Fibroblast of lung (primary cell): ENCODE measurements around the gene EIF1AD. TPM values are rescaled to one million over a fixed set of nuclear protein-coding genes. Genes with fewer than 3 reads are reported as not detected.

Source experiments
- DNase-seq, 2 donors: peaks; one replicate each; pipeline versions ENCODE4 v3.0.0 to v3.0.0-alpha.2; 2010; ENCODE audit warnings: low read depth in 2 of 2
- H2AFZ ChIP-seq: 2 replicates; pipeline ENCODE4 v1.5.1; 2012; ENCODE audit warnings: low read length, control low read depth, inconsistent platforms
- H3K27ac ChIP-seq: 2 replicates; pipeline ENCODE4 v1.5.1; 2011; ENCODE audit warnings: low read length, control low read depth; ENCODE audit not compliant: insufficient read depth
- H3K27me3 ChIP-seq: 2 replicates; pipeline ENCODE4 v1.5.1; 2011; ENCODE audit warnings: mild to moderate bottlenecking, low read length; ENCODE audit not compliant: control insufficient read depth, insufficient read depth
- H3K36me3 ChIP-seq: 2 replicates; pipeline ENCODE4 v1.5.1; 2011; ENCODE audit warnings: low read length; ENCODE audit not compliant: control insufficient read depth, insufficient read depth
- H3K4me1 ChIP-seq: 2 replicates; pipeline ENCODE4 v1.5.1; 2011; ENCODE audit warnings: low read length; ENCODE audit not compliant: control insufficient read depth, insufficient read depth; ENCODE audit errors: extremely low read depth
- H3K4me2 ChIP-seq: 2 replicates; pipeline ENCODE4 v1.5.1; 2011; ENCODE audit warnings: low read length, control low read depth; ENCODE audit not compliant: insufficient read depth; ENCODE audit errors: extremely low read depth
- H3K4me3 ChIP-seq, 4 experiments: fragments of 200-600 bp in 1 of 4; sonication (generic) in 1 of 4; replicated peaks in 1 of 4; 2 replicates each; pipeline ENCODE4 v1.5.1; 2011 to 2016; ENCODE audit warnings: low read length in 4 of 4, low read depth in 3 of 4, mild to moderate bottlenecking in 3 of 4, control low read depth in 2 of 4, inconsistent platforms in 1 of 4, mixed read lengths in 1 of 4; ENCODE audit not compliant: insufficient read depth in 1 of 4; ENCODE audit errors: control extremely low read depth in 1 of 4
- H3K79me2 ChIP-seq: 2 replicates; pipeline ENCODE4 v1.5.1; 2012; ENCODE audit warnings: mild to moderate bottlenecking, low read length, inconsistent platforms; ENCODE audit not compliant: control insufficient read depth, insufficient read depth
- H3K9ac ChIP-seq: 2 replicates; pipeline ENCODE4 v1.5.1; 2011; ENCODE audit warnings: mild to moderate bottlenecking, low read length, control low read depth; ENCODE audit not compliant: insufficient read depth
- H3K9me3 ChIP-seq: 2 replicates; pipeline ENCODE4 v1.5.1; 2012; ENCODE audit warnings: low read depth, low read length; ENCODE audit not compliant: control insufficient read depth, insufficient read depth
- H4K20me1 ChIP-seq: 2 replicates; pipeline ENCODE4 v1.5.1; 2011; ENCODE audit warnings: low read length; ENCODE audit not compliant: control insufficient read depth, insufficient read depth; ENCODE audit errors: extremely low read depth
- CTCF ChIP-seq, 2 donors: IDR thresholded peaks in 1 of 2; conservative IDR thresholded peaks in 1 of 2; 1 replicate in 1 of 2; 2 replicates in 1 of 2; pipeline ENCODE4 v1.5.1; 2011 to 2012; ENCODE audit warnings: low read length in 2 of 2, control low read depth in 1 of 2, inconsistent platforms in 1 of 2, low read depth in 1 of 2, mild to moderate bottlenecking in 1 of 2
- EZH2 ChIP-seq: IDR thresholded peaks from 2 replicates; pipeline ENCODE4 v1.5.1; 2012; ENCODE audit warnings: low read length, control low read depth, mild to moderate bottlenecking; ENCODE audit errors: missing control alignments
- polyA plus RNA-seq, 2 donors: library from polyadenylated mRNA; depleted of rRNA in 1 of 2; stranded (reverse) in 1 of 2; unstranded in 1 of 2; fragments of >200 nt; gene quantifications; 2 replicates each; pipeline ENCODE4 v1.2.1, GENCODE V29; 2011 to 2012; ENCODE audit warnings: missing spikeins in 1 of 2
- total RNA-seq: library from RNA; depleted of rRNA; stranded (reverse); fragments of >200 nt; gene quantifications from 2 replicates; pipeline ENCODE4 v1.2.1, GENCODE V29; 2014

EIF1AD gene
- total and polyA plus RNA-seq, 2 donors (not counting 1 experiment from before 2014, with no cell fraction given): 23.5 to 26.2 TPM

GRCh38 chr11:65967329-65967934 lies 34.5 kb downstream of the EIF1AD start:
- H3K79me2 ChIP-seq: peaks cover 28% of the 10 kb centered on the region
- no peak for DNase-seq

GRCh38 chr11:65965986-65966762 lies 35.8 kb downstream of the EIF1AD start:
- Histone ChIP-seq H3K4me1 (peaks cover 7% of the 10 kb centered on the region), H3K27me3 (no peaks in the 10 kb centered on the region), H3K9me3 (no peaks in the 10 kb centered on the region), H3K79me2 (peaks cover 36% of the 10 kb centered on the region), H3K4me3 (no peak overlapping the region), H4K20me1 (no peaks in the 10 kb centered on the region), H3K4me2 (no peak overlapping the region), H3K36me3 (peaks cover 36% of the 10 kb centered on the region), H3K27ac (no peak overlapping the region), H2AFZ (no peak overlapping the region), H3K9ac (no peak overlapping the region)
- TF ChIP-seq CTCF (conservative IDR thresholded peaks at IDR 0.05 in 1 of 2, IDR thresholded peaks at IDR 0.05 in 1 of 2; ENCODE audit: low read depth in 1 of 2, low read length in 2 of 2) (no peak), EZH2 (no peak)
- no peak for DNase-seq

More at GRCh38 chr11:65967329-65967934, 34.5 kb downstream of the EIF1AD start:
- Histone ChIP-seq H3K4me2 (no peak overlapping the region), H3K27ac (no peak overlapping the region), H3K36me3 (peaks cover 36% of the 10 kb centered on the region), H3K9ac (no peak overlapping the region), H3K4me3 (no peak overlapping the region), H3K27me3 (no peaks in the 10 kb centered on the region), H3K4me1 (peaks cover 7% of the 10 kb centered on the region), H4K20me1 (no peaks in the 10 kb centered on the region), H3K9me3 (no peaks in the 10 kb centered on the region), H2AFZ (no peak overlapping the region)
- TF ChIP-seq EZH2 (no peak), CTCF (conservative IDR thresholded peaks at IDR 0.05 in 1 of 2, IDR thresholded peaks at IDR 0.05 in 1 of 2; ENCODE audit: low read depth in 1 of 2, low read length in 2 of 2) (no peak)

- H3K9me3 ChIP-seq: no peaks in the 10 kb centered on the region
- H2AFZ ChIP-seq: no peak overlapping the region
- no peak overlapping the region for H3K27ac ChIP-seq
- DNase-seq: no peak
- H3K9ac ChIP-seq: no peak overlapping the region
- no peaks in the 10 kb centered on the region for H4K20me1 ChIP-seq
- H3K4me1 ChIP-seq: peaks cover 7% of the 10 kb centered on the region
- H3K4me2 ChIP-seq: no peak overlapping the region
- H3K27me3 ChIP-seq: no peaks in the 10 kb centered on the region
- H3K36me3 ChIP-seq: peaks cover 33% of the 10 kb centered on the region
- H3K79me2 ChIP-seq: peaks cover 36% of the 10 kb centered on the region
- no peak for TF ChIP-seq EZH2
- TF ChIP-seq CTCF (conservative IDR thresholded peaks at IDR 0.05 in 1 of 2, IDR thresholded peaks at IDR 0.05 in 1 of 2; ENCODE audit: low read depth in 1 of 2, low read length in 2 of 2): no peak
- no peak overlapping the region for H3K4me3 ChIP-seq
These were observed 37.1 kb downstream of the EIF1AD start for GRCh38 chr11:65964906-65965305.
